HG03354 (cell line): ENCODE data around the gene NGRN.
"Not testable (repeated sequence)": the region's sequence is repeated elsewhere in the genome, so short reads cannot be mapped to it uniquely, and the experiment has no call there.

ENCODE experiments used
- ATAC-seq: cut with Tn5 transposase; IDR thresholded peaks from one replicate; pipeline ENCODE4 v1.9.1; 2021; ENCODE audit warnings: mild to moderate bottlenecking; ENCODE audit not compliant: unreplicated experiment, poor library complexity, severe bottlenecking

Gene NGRN

DNA sequence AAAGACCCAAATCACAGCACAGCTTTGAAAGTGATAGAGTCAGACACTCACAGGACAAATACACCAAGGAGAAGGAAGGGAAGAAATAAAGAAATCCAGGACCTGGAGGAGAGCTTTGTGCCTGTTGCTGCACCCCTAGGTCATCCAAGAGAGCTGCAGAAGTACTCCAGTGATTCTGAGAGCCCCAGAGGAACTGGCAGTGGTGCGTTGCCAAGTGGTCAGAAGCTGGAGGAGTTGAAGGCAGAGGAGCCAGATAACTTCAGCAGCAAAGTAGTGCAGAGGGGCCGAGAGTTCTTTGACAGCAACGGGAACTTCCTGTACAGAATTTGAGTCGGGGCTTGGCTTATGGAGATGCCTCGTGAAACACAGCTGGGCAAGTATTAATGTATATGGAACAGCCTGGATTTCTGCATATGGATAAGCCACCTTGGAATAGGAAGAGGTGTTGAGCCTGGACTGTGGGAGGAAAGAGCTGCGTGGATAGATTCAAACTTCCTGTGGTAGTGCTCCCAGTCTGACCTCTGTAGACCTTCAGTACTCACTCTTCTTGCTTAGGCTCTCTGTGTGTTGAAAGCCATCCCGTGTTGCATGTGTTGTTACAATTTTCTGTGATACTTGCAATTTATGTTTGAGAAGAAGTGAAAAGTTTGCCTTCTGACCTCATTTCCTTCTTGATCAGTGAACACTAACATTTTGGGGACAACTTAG lies 6.1 kb downstream of the NGRN start:
- no peak for ATAC-seq

GRCh38 chr15:90278467-90278866 lies 13.0 kb downstream of the NGRN start:
- not testable (repeated sequence) for ATAC-seq

- not testable (repeated sequence) for ATAC-seq
These were observed 15.3 kb downstream of the NGRN start for GRCh38 chr15:90280743-90281142.

DNA sequence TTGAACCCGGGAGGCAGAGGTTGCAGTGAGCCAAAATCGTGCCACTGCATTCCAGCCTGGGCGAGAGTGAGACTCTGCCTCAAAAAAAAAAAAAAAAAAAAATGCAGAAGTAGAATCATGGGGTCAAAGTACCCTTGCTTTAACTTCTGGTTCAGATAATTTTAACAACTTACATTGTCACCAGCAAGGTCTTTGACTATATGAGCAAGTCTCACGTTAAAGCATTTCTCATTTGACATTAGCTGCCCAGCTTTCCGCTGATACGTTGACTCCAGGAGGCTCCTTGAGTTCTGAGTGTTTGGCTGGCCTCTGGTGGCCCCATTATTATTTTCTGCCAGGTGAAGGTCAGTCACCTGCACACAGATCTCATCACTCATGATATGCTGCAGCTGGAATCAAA lies 16.2 kb downstream of the NGRN start:
- ATAC-seq, result not testable (repeated sequence)

DNA sequence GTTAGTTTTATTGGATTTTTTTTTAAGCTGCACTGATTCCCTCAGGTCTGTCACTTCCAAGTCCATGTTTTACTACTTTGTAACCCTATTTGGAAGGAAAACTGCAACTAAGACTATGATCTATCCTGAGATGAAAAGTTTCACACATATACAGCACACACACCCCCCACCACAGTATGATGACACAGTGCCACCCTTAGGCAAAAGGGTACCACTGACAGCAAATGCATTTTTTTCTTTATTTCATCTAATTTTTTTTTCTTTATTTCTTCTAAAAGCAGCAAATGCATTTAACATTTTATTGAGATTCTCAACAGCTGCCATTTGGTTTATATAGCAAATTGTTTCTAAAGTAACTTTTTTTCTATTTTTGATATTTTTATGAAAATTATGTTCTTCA lies 21.2 kb downstream of the NGRN start:
- no peak for ATAC-seq

GRCh38 chr15:90287101-90287500 lies 21.6 kb downstream of the NGRN start:
- ATAC-seq, result no peak

GRCh38 chr15:90287946-90288345 lies 22.5 kb downstream of the NGRN start:
- ATAC-seq, result no peak

DNA sequence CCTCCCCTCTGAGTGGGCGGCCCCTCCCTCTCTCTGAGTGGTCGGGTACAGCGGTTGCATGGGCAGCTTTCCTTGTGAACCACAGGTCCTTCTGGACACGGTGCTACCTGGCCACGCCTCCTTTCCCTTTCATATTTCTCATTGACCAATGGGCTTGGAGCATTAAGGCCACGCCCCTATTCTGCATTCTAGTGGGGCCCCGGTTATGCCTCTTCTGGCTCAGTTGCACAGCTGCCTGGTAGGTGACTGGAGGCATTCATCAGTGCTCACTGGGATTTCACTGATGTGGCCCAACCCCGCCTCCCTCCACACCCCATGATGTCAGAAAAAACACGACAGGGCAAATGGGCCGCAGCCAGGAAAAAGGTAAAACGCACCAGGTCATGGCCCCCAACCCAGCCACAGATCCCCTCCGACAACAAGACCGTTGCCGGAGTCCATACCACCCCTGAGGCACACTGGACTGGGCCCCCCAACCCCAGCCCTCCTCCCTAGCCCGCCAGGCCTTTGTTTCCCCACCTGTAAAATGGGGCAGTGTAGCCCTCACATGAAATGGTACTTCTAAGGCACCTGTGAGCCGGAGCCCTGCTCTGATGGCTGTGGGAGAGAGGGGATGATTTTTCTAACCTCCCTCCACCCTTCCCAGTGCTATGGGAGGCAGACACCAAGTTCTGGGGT lies 26.3 kb downstream of the NGRN start:
- ATAC-seq, result no peak

GRCh38 chr15:90293040-90293810 lies 27.8 kb downstream of the NGRN start:
- ATAC-seq, result not testable (repeated sequence)

DNA sequence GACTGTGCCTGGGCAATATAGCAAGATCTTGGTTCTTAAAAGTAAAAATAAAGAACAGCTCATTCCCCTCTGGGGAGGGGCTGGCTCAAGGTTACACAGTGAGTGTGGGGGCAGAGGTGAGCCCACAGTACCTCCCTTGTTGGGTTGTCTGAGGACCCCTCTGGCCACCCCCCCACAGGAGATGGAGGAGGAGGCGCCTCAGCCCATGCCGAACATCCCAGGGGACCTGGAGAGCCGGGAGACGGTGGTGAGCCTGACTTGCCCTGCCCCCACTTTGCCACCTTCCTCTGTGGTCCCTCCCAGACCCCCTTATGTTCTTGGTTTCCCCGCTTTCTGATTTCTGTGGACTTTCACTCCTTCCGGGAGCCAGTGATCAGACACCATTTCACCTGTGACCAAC lies 28.7 kb downstream of the NGRN start:
- ATAC-seq, result no peak

GRCh38 chr15:90294601-90295269 lies 29.3 kb downstream of the NGRN start:
- no peak for ATAC-seq

GRCh38 chr15:90295270-90295648 lies 29.8 kb downstream of the NGRN start:
- ATAC-seq, result no peak

GRCh38 chr15:90296316-90296884 lies 30.9 kb downstream of the NGRN start:
- not testable (repeated sequence) for ATAC-seq

DNA sequence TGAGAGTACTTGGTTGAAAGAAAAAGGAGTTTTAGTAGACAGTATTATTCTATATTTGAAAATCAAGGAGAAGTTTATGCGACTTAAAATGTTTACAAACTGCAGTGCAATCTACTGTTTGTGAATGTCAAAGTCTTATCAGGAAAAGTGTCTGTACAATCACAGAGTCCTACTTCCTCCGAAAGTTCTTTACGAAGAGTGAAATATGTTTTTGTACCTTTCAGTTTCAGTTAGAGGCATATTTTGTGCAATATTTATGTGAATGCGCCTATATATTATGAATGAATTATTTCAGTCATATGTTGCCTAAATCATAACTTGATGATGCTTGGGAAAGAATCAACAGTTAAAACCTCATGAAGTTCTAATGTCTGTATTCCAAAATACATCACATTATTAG lies 31.5 kb downstream of the NGRN start:
- ATAC-seq, result no peak

GRCh38 chr15:90300541-90300940 lies 35.1 kb downstream of the NGRN start:
- no peak for ATAC-seq

- ATAC-seq, result no peak
These were observed 35.7 kb downstream of the NGRN start for GRCh38 chr15:90300988-90301706.

DNA sequence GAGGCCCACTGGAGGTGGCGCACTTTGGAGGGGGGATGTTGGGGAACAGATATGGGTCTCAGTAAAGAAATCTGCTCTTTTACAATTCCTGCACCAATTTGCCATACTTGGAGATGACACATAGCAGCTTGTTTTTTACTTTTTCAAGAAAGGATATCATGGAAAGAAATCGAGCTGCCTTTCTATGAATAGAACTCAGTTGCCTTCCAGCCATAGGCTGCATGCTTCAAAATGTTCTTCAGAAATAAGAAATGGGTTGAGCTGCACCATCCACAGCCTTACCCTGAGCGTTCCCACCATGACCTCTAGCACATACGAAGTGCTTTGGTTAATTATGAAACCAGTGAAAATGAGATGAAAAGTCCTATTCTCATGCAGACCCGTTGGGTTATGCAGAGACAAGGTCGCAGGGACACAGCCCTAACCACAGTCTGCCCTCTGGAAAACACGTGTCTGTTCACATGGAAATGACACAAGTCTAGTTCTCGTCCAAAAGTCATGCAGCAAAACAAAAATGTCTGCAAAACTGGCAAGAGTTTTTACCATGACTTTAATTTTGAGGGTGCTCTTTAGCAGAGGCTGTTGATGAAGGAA lies 36.3 kb downstream of the NGRN start:
- no peak for ATAC-seq

DNA sequence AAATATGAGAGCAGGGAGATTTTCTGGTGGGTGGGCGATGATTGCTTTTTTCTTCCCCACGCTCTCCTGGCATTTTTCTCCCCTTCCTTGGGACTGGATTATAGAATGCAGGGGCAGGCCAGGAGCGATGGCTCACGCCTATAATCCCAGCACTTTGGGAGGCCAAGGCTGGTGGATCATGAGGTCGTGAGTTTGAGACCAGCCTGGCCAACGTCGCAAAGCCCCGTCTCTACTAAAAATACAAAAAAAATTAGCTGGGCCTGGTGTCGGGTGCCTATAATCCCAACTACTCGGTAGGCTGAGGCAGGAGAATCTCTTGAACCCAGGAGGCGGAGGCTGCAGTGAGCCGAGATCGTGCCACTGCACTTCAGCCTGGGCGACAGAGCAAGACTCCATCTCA lies 39.9 kb downstream of the NGRN start:
- ATAC-seq, result not testable (repeated sequence)

DNA sequence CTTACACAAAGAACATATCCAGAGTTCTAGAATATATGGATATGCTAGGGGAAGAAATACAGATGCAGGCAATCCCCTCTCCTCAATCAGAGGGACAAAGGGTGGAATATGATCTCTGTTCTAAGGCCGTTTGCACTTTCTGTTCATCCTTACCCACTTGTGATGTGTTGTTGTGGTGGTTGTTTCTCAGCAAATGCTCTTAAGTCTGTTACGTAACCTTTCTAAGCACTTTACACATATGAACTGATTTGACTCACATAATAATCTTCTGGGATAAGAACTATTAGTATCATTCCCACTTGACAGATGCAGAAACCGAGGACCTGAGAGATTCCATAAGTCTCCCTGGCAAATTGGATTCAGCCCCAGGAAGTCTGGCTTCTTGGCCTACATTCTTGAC lies 40.5 kb downstream of the NGRN start:
- no peak for ATAC-seq
